PFSK-1 (cell line): ENCODE data around the gene RHOC.

Experiments
- POLR2AphosphoS5 ChIP-seq: IDR thresholded peaks from 2 replicates; pipeline ENCODE4 v1.6.1; 2012; ENCODE audit warnings: low read depth, mild to moderate bottlenecking, control low read depth, low read length, moderate library complexity
- SIN3A ChIP-seq: IDR thresholded peaks from 2 replicates; pipeline ENCODE4 v1.6.1; 2012; ENCODE audit warnings: mild to moderate bottlenecking, low read length, moderate library complexity, borderline replicate concordance; ENCODE audit not compliant: insufficient read depth
- TAF1 ChIP-seq: IDR thresholded peaks from 2 replicates; pipeline ENCODE4 v1.6.1; 2012; ENCODE audit warnings: low read length, control low read depth, borderline replicate concordance; ENCODE audit not compliant: insufficient read depth
- TF ChIP-seq, protein P1 (sequence below), 2 experiments: IDR thresholded peaks; 2 replicates each; pipeline versions ENCODE4 v1.6.1 to v1.8.0; 2011 to 2012; ENCODE audit warnings: low read depth in 2 of 2, low read length in 2 of 2, control low read depth in 1 of 2, inconsistent platforms in 1 of 2, mild to moderate bottlenecking in 1 of 2, moderate library complexity in 1 of 2; ENCODE audit not compliant: insufficient read depth in 1 of 2

- TF ChIP-seq POLR2AphosphoS5 (no peak), TAF1 (no peak), SIN3A (no peak)
- TF ChIP-seq, protein P1, sequence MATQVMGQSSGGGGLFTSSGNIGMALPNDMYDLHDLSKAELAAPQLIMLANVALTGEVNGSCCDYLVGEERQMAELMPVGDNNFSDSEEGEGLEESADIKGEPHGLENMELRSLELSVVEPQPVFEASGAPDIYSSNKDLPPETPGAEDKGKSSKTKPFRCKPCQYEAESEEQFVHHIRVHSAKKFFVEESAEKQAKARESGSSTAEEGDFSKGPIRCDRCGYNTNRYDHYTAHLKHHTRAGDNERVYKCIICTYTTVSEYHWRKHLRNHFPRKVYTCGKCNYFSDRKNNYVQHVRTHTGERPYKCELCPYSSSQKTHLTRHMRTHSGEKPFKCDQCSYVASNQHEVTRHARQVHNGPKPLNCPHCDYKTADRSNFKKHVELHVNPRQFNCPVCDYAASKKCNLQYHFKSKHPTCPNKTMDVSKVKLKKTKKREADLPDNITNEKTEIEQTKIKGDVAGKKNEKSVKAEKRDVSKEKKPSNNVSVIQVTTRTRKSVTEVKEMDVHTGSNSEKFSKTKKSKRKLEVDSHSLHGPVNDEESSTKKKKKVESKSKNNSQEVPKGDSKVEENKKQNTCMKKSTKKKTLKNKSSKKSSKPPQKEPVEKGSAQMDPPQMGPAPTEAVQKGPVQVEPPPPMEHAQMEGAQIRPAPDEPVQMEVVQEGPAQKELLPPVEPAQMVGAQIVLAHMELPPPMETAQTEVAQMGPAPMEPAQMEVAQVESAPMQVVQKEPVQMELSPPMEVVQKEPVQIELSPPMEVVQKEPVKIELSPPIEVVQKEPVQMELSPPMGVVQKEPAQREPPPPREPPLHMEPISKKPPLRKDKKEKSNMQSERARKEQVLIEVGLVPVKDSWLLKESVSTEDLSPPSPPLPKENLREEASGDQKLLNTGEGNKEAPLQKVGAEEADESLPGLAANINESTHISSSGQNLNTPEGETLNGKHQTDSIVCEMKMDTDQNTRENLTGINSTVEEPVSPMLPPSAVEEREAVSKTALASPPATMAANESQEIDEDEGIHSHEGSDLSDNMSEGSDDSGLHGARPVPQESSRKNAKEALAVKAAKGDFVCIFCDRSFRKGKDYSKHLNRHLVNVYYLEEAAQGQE (IDR thresholded peaks at IDR 0.05; ENCODE audit: insufficient read depth in 1 of 2, low read depth in 2 of 2, low read length in 2 of 2), result no peak
These were observed 12.5 kb downstream of the RHOC start for GRCh38 chr1:112694363-112694929.
